ENCODE results near the gene MAN1C1. TPM values are rescaled to one million over a fixed set of nuclear protein-coding genes. Genes with fewer than 3 reads are reported as not detected.

MAN1C1 gene
- total and polyA plus RNA-seq, 8 donors, result 2.1 to 9.2 (median 4.0) TPM

GRCh38 chr1:25781130-25781433 is 164.5 kb downstream of the MAN1C1 start:
- FAIRE-seq (no peak), ATAC-seq (no peak), DNase-seq (no peak)
- no peak overlapping the region for H3K27ac ChIP-seq
- WGBS, 2 donors, result 80 to 85% methylated on average over 3 of the region's 3 CpGs
- H3K4me1 ChIP-seq, result peaks cover 0 to 18% (median 11%) of the 10 kb centered on the region in 3 donors
- H3K27me3 ChIP-seq, result no peaks in the 10 kb centered on the region
- no peak for TF ChIP-seq CTCF (IDR thresholded peaks at IDR 0.05)
- H3K9me3 ChIP-seq, result no peaks in the 10 kb centered on the region
- H3K4me3 ChIP-seq, result no peak overlapping the region
- intact Hi-C loops (cut with DNase I), result no loop called here
- H3K36me3 ChIP-seq, result no peaks in the 10 kb centered on the region

DNA sequence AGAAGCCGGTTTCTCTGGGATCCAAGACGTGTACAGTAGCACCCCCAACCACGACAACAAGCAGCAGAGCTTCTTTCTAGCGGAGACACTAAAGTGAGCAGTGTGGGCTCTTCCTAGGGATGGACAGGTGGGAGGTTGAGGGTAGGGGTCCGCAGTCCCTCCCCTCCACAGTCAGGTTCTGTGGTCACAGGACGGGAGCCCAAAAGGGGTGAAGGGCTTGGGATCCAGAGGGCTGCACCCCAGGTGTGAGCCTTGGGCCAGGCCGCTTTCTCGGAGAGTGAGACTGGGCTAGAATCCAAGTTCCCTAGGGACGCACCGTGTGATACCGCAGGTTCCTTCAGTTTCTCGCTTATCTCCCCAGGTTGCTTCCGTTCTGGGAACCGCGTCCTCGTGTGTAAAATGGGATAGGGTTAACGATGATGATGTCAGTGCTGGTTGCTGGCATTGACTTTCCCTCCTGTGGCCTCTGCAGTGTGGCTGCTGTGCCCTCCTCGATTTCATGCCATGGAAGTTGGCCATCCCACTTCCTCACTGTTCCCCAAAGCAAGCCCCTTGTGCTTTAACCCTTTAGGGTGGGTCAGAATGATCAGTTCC is 166.1 kb downstream of the MAN1C1 start:
- FAIRE-seq, result no peak
- peak in 3 of 6 donors; percentile 62 to 63 (median 63) for DNase-seq
- intact Hi-C loops (cut with DNase I), result no loop called here
- H3K27ac ChIP-seq, result no peak overlapping the region
- H3K4me3 ChIP-seq, result no peak overlapping the region
- H3K9me3 ChIP-seq, result no peaks in the 10 kb centered on the region
- peaks cover 0 to 18% (median 11%) of the 10 kb centered on the region in 3 donors for H3K4me1 ChIP-seq
- H3K36me3 ChIP-seq, result no peaks in the 10 kb centered on the region
- WGBS, 2 donors, result 46% methylated on average over 18 of the region's 18 CpGs
- H3K27me3 ChIP-seq, result no peaks in the 10 kb centered on the region
- TF ChIP-seq CTCF (IDR thresholded peaks at IDR 0.05), result no peak
- ATAC-seq, result peak; percentile 66 to 82 (median 78)

DNA sequence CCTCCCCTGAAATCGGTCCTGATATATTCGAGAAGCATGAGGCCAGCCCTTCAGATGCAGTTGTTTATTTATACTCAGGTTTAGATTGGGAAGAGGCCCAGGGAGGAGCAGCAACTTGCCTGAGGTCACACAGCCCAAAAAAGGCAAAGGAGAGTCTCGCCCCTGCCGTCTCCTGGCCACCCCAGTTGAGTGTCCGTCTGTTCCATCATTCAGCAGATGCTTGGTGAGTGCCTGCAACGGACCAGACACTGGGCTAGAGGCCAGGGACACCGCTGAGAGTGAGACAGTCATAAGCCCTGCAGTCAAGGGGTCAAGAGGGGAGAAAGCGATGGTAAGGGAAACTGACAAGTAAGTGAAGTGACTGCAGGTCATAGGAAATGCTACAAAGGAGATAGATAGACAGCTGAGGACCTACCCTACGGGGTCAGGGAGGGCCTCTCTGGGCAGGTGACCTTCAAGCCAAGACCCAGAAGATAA is 168.0 kb downstream of the MAN1C1 start:
- no peak overlapping the region for H3K27ac ChIP-seq
- no peaks in the 10 kb centered on the region for H3K27me3 ChIP-seq
- ATAC-seq, result no peak
- intact Hi-C loops (cut with DNase I), result no loop called here
- TF ChIP-seq CTCF (IDR thresholded peaks at IDR 0.05), result no peak
- WGBS, 2 donors, result 71 to 76% methylated on average over 9 of the region's 9 CpGs
- DNase-seq, result no peak
- peaks cover 0 to 18% (median 11%) of the 10 kb centered on the region in 3 donors for H3K4me1 ChIP-seq
- no peak overlapping the region for H3K4me3 ChIP-seq
- H3K9me3 ChIP-seq, result no peaks in the 10 kb centered on the region
- H3K36me3 ChIP-seq, result no peaks in the 10 kb centered on the region
- FAIRE-seq, result no peak

DNA sequence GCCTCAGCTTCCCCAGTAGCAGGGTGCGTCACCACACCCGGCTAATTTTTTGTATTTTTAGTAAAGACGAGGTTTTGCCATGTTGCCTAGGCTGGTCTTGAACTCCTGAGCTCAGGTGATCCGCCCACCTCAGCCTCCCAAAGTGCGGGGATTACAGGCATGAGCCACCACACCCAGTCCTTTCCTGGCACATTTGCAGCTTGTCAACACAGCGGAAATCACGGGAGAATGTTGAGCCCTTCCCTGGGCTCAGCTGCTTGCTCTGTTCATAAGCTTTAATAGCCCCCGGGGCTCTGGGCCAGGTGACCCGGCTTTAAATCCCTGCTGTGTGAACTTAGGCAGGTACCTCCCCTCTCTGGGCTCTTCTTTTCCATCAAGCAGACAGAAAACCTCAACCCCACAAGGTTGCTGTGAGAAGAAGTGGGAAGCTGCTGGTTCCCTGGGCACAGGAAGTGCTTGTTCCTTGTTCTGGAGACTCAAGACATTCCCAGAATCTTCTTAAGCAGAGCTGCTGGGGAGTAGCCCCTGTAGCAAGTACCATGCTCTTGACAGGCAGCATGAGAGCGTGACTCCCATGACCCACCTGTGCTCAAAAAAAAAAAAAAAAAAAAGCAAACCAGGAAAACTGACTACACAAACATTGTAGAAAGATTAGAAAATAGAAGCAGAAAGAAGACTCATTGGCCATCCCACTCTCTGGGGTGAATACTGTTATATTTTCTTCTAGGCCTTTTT is 168.9 kb downstream of the MAN1C1 start:
- no peak for FAIRE-seq
- TF ChIP-seq CTCF (IDR thresholded peaks at IDR 0.05), result no peak
- H3K4me3 ChIP-seq, result no peak overlapping the region
- H3K9me3 ChIP-seq, result no peaks in the 10 kb centered on the region
- WGBS, 2 donors, result 65 to 66% methylated on average over 10 of the region's 10 CpGs
- no peak for DNase-seq
- ATAC-seq, result peak in 3 of 4 donors; percentile 21 to 52 (median 51)
- H3K36me3 ChIP-seq, result no peaks in the 10 kb centered on the region
- intact Hi-C loops (cut with DNase I), result no loop called here
- H3K27ac ChIP-seq, result no peak overlapping the region
- peaks cover 0 to 18% (median 11%) of the 10 kb centered on the region in 3 donors for H3K4me1 ChIP-seq
- H3K27me3 ChIP-seq, result no peaks in the 10 kb centered on the region

All from pancreas (tissue), 10 donors.